SK-N-DZ (cell line): ENCODE results near the gene GALNT18.

Source experiments
- DNase-seq: peaks from one replicate; pipeline ENCODE4 v3.0.0-alpha.2; 2015; ENCODE audit warnings: low spot score

Gene GALNT18

DNA sequence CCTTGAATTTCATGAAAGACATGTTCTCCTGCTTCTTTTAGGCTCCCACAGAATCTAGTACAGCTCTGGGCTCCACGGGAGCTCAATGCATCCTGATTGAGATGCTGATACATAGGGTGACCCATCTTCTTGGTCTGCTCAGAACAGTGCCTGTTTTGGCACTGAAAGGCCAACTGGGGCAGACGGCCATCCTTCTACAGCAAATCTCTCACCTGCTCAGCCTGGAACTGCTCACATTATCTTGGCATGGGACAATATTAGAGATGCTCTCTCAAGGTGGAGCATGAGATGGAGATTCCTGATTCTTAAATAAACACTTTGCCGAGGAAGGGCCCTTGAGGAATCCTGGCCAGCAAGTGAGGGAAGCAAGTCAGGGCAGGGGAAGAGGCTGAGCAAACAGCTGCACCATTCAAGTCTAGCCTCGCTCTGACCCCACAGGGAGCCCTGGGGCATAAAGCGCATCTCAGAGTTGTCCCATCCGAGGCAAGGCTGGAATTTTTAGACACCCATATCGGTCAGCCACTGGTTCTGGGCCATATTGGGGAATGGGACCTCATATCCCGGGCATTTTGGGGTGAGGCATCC lies 210.3 kb downstream of the GALNT18 start:
- no peak for DNase-seq

DNA sequence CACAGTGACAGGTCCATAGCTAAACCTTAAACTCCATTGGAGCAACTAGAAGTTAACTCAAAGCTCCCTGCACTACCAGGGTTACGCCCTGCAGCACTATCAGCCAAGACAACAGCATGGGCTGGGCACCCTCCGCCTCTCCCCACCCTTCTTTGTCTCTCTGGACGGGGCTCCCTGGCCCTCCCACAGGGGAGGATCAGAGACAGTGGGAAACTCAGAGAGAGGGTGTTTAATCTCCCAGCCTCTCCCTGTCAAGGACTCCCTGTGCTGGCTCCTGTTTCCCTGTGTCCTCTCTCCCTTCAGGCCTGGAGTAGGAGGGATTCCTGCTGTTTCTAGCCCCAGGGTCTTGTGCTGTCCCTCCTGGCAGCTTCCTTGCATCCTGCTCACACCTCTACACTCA lies 211.9 kb downstream of the GALNT18 start:
- no peak for DNase-seq

DNA sequence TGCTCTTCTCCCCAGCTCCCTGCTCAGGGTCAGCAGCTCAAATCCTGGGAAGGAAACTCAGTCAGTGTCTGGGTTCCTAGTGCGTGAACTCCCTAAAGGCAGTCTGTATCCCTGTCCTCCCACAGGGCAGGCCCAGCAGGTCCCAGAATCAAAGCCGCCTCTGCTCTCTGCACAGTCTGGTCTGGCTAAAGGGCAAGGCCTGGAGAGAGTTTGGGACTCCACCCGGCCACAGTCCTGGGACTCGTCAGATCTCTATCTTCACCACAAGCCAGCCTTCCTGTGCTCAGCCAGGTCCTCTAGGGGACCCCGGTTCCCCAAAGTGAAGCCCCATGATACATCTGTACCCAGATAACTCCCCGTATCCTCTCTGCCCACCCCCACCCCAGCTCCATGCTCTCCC lies 212.6 kb downstream of the GALNT18 start:
- DNase-seq: no peak

DNA sequence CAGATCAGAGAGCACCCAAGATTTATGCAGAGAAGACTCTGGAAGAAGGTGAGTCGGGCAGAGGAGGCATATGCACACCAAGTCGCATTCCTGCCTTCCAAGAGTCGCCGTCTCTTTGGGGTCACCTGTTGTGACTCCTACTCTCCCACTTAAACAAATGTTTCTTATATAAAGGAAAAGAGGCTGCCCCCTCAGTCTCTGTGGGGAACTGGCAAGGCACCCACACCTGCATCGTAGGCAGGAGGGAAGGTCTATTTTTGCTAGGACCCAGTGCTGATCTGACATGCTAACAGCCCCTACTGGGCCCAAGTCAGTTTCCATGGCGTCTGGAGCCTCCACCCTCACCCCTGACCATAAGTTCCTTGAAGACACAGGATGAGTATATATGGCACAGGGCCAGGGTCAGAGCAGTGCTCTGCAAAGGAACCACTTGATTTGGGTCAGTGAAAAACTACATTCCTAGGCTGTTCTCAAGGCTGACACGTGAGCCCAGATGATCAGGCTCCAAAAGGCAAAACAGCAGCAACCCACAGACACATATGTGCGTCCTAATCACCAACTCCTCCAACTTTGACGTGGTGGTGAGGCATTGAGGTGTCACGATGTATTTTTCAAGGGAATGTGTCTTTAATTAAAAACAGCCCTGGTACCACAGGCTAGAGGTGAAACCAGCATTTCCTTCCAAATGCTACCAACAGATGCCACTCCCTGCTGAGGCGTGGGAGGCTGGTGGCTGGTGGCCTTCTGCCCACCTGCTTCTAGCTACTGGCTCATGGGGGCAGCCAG lies 213.2 kb downstream of the GALNT18 start:
- DNase-seq: no peak

DNA sequence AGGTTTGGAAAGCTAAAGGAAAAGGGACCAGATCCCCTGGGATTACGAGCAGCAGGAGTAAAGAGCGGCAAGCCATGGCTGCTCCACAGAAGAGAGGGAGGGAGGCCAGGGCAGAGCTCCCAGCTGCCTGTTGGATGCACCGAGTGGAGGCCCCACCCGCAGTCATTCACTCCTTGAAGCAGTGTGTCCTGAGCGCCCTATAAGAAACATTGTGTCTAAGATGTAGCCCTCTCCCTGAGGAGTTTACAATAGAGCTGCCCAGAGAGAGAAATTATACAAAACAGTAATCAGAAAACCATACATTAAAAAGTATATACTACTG lies 214.1 kb downstream of the GALNT18 start:
- no peak for DNase-seq

DNA sequence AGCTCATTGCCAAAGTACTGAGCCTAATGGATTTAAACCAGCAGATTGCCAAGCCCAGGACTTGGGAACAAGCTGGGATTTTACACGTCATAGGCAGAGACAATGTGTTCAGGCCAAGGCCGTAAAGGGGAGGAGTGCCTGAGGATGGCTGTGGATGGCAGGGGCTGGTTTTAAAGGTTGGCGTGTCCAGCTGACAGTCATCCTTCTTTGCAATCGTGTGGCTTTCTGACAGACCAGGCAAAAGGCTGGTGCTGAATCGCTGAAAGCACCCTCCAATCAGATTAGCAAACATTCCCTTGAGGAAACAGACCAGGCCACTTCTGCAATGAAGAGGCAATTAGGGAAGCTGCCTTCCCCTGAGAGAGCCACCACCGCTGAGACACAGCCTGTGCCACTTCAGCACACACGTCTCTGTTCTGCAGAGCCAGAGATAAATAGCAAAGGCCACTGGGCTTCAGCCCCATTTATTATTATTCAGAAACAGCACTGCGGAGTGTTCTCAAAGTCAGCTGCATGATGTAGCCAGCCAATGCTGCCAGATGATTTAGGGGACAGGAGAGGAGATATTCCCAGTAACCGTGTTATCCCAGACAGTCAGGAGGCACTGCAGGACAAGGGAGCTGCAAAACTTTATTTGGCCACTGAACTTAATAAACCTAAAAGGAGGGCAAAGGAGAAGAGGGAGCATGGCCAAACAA lies 214.6 kb downstream of the GALNT18 start:
- DNase-seq: peak; percentile 78

DNA sequence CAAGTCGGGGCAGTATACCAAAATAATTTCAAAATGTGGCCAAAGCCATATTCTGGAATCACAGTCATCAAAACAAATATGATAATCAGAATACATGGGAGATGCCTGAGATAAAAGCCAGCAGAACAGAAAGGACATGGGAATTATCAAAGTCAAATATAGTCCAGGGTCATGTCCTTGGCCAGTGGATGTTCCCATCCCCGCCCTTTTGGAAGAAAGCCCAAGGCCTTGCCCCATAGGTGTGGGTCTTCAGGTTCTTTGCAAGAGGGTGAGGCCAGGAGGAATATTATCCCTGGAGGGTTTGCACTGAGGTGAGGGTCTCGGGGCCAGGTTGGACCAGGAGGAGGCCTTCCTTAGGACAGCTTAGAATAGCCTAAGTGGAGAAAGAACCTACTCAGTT lies 215.2 kb downstream of the GALNT18 start:
- no peak for DNase-seq

DNA sequence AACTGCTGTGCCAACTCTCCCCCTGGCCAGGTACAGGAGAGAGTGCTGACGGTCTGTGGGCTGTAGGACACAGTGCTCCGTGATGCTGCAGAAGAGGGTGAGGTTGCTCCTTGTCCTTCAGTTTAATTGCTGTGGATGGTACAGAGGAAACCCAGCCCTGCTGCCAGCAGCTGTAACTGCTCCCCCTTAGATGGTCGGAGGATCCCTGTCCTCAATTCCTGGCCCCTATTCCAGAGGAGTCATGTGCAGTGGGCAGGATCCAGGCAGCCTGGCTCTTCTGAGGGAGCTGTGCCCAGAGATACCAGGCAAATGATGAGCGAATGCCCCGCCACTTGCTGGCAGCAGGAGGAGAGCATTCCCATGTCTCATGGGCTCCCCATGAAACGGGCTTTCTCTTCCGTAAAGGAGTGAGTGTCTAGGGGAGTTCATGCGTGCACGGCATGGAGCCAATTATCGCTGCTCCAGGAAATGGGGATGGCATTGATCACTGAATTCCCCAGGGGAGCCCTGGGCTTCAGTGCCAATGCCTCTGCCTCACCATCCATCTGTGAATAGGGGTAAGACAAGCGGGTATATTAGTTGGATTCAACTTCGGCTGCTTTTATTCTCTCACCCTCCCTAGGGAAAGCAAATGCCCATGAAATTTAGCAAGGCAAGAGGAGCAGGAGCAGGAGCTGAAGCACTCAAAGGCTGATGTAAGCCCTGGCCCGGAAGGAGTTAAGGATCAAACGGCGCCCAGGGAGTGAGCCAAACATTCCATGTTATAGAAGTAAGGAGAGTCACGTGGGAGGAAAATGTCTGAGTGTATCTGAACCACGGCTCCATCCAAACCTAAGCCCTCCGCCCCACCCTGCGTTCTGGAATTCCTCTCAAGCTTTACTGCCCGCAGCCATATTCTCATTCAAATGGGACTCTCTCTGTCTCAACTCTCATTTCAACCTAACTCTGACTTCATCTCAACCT lies 217.8 kb downstream of the GALNT18 start:
- DNase-seq: no peak

DNA sequence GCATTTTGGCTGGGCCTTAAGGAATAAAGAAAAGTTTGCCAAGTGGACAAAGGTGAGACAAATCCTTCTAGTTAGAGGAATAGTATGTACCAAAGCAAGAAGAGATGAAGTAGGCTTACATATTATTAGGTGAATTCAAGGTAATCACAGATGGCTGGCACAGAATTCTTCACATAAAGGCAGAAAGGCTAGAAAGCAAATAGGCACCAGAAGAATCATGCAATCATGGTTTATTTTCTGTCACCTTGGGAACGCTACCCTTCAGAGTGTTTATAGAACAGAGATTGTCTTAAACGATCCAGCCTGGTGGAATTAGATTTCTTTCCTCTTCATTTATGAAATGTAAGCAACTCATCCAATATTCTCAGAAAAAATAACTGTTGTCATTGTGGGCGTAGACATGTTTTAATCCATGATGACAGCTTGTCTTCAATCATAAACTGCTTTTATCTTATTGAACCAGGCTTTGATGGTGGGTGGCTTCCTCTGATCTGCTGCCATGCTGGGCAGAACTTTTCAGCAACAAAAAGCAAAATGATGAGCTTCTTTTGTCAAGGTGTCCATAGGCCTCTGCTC lies 219.8 kb downstream of the GALNT18 start:
- DNase-seq: no peak

DNA sequence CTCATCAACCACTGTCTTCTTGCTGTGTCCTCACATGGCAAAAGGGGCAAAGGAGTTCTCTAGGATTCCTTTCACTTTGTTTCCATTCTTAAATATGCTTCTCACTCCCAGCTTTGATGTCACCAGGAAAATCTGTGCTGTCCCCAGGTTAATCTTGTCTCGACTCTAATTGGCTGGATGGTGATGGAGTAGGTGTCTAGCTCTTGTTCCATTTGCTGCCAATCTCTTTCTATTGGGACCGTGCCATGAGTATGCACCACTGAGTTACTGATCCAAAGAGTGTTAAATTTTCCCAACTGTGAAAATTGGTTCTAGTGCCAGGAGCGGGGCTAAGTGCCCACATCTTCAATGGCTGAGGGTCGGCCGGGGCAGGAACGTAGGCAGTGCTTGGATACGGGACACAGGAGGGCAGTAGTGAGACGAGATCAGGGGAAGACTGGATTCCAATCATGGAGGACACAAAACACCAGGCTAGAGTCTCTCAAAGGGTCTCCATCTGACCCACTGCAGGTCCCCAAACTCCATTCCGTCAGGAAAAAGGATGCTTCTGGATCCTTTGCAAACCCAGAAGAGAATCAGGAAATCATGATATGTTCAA lies 221.1 kb downstream of the GALNT18 start:
- no peak for DNase-seq

DNA sequence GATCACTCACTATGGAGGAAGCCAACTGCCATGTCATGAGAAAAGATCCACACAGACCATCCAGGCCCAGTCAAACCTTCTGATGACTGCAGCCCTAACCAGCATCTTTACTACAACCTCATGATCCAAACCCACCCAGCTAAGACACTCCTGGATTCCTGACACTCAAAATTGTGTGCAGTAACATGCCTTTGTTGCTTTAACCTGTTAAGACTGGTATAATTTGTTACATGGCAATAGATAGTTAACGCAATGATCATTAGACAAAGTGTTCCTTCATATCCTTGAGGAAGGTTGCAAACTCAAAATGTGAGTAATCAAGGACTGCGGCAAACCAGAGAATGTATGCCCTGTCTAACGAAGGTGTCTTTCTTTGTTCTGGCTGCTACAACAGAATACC lies 221.7 kb downstream of the GALNT18 start:
- no peak for DNase-seq

DNA sequence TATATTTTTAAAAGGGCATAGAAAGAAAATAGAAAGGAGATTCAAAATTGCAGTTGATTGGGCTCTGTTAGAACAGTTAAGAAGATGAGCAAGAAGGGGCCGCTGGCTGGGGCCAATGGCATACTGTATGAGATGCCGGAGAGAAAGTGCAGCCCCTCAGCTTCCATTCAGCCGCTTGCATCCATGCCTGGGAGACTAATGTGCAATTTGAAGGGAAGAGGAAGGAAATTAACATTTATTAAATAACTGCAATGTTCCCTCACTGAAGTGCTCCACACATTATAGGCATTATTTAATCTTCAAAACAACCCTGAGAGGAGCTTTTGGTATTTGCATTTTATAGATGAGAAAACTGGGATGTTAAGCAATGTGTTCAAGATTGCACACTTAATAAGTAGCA lies 224.0 kb downstream of the GALNT18 start:
- no peak for DNase-seq

DNA sequence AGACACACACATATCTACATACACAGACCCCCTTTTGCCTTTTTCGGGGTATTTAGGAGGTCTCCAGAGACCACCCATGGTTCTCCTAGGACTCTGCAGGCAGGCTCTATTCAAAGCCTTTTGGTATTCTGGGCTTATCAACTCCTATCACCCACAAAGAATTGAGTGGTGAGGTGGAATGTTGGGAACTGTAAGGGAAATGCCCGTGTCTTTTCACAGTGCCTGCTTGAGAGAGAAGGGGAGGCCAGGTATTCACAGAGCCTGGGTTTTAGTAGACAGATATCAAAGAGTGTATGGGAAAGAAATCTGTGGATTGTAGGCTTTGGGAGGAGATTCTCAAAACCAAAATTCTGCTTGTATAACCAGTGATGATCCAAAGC lies 224.8 kb downstream of the GALNT18 start:
- DNase-seq: no peak

DNA sequence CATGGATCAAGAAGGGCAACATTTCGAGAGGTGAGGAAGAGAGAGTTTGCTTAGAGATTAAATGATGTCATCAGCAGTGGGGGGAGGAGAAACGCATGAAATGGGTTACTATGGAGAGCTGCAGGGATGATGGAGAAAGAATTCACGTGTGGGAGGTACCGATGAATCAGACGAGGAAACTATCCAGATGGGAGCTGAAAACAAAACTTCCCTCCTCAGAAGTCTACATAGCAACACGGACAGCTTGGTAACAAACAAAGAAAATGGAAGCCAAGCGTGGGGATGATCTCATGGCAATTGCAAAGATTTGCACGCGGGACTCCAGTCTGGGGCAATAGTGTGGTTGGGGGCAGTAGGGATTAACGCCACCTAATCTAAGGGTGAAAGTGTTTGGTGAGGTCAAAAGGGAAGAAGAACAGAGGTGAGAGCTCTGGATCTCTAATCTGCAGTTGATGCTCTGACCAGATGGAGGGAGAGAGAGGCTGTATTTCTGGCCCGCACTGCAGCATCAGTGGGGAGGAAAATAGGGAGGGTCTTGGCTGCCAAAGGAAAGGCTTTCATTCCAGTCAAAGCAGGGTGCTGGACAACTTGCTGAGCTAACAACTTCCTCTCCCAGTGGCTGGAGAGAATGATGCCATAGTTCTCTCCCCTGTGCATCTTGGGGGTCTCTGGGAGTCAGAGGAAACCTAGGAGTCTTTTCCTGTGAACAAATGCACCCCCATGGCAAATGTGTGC lies 225.3 kb downstream of the GALNT18 start:
- no peak for DNase-seq

DNA sequence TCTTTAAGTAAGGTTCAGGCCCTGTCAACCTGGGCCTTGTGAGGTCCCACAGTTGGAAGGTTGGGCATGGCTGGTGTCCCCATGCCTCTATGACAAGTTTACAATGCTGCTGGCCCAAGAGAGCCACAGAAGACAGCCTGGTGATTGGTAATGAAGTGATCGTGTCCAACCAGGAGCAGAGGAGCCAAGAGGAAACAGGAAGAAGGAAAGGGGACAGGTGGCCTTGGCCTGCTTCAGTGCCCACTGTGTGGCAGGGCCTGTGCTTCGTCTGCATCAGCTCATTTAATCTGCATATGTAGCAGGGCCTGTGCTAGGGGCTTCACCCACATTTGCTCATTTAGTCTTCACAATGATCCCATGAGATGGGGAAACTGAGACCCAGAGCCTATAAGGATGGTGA lies 226.7 kb downstream of the GALNT18 start:
- no peak for DNase-seq

DNA sequence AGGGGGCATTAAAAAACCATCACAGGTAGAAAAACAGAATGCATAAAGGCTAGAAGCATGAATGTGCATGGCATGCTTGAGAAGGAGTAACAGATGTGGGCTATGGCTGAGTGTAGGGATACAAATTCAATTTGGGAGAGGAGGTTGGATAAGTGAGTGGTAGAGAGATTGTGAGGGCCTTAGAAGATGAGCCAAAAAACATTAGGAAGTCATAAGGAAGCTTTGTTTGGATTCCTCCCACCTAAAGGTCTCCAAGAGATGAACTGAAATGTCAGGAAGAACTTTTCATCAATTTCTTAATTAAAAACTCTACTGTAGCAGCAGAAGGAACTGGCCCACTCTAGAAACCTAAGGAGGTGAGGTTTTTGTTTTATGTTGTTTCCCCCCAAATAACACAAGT lies 227.6 kb downstream of the GALNT18 start:
- DNase-seq: no peak

DNA sequence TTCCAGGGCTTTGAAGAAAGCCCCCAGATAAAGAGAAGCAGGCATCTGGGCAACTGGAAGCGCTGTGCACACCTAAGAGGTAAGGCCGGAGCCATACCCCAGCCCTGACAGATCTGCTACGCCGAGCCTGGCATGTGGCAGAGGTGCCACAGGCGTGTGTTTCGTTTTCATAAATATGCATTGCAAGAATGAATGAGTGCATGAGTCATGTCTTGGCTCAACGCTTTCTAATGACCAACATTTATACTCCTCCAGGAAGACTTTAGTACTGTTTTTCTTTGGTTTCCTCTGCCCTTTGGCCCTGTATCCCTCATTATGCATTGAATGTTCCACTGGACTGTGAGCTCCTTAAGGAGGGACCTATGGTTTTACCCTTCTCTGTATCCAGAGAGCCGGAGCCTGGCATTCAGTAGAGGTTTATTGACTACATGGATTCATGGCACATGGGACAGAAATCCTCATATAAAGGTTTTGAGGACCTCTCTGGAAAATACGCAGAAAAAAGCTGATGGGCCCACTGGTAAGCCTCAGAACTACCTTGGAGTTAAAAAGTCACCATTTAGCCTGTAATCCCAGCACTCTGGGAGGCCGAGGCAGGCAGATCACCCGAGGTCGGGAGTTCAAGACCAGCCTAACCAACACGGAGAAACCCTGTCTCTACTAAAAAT lies 229.9 kb downstream of the GALNT18 start:
- no peak for DNase-seq

DNA sequence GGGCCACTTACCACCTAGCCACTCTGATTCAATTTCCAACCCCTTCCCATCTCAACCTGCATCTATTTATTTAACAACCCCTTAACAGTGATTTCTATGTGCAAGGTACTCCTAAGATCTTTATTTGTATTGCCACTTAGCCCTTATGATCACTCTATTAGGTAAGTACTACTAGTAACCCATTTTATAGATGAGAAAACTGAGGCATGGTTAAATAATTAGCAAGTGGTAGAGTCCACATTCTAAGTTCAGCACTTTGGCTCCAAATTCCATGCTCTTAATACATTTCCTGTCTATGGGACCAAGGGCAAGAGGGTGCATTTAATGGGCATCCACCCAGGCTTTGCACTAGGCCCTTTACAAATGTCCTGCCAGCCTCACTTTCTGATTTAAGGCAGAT lies 230.6 kb downstream of the GALNT18 start:
- DNase-seq: no peak

DNA sequence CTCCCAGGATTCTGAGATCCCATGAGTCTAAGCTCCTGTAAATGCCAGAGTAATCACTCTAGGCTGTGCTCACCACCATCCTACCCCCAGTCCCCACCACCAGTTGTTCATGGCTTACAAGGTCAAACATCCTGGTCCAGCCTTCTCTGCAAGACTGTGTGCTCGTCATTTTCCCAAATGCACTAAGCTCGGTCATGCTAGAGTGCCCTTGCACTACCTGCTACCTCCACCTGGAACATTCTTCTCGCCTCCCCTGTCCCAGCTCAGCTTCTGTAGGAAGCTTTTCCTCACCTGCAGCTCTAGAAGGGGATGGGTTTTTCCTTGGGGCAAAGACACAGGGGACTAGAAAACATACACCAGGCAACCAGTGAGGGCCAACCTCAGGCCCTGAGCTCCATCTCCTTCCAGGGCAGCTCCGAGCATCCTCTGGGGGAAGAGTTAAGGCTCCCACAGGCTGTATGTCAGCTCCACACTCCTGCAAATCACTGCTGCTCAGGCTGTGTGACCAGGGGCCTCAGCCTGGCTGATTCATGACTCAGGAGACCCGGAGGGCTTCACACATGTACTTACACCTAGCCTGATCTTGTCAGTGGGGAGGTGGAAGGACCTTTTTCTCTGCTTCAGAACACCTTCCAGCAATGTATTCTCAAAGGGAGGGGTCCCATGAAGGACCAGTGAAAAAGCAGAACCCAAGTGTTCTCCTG lies 231.6 kb downstream of the GALNT18 start:
- no peak for DNase-seq
